HG02610 (cell line): Measurements from ENCODE around the gene CCDC59.

ENCODE experiments used
- ATAC-seq: cut with Tn5 transposase; IDR thresholded peaks from one replicate; pipeline ENCODE4 v1.9.1; 2021; ENCODE audit warnings: mild to moderate bottlenecking, moderate library complexity; ENCODE audit not compliant: unreplicated experiment

The CCDC59 gene

GRCh38 chr12:82325540-82326336 lies 32.4 kb downstream of the CCDC59 start:
- ATAC-seq = no peak

GRCh38 chr12:82319276-82319675 lies 38.9 kb downstream of the CCDC59 start:
- no peak for ATAC-seq

GRCh38 chr12:82314406-82314892 lies 43.7 kb downstream of the CCDC59 start:
- ATAC-seq = no peak
